ENCODE measurements around the gene LAX1. TPM values are rescaled to one million over a fixed set of nuclear protein-coding genes. Genes with fewer than 3 reads are reported as not detected.
"Not testable (repeated sequence)": the region's sequence is repeated elsewhere in the genome, so short reads cannot be mapped to it uniquely, and the experiment has no call there.

Gene LAX1
- total RNA-seq: 2.2 TPM

DNA sequence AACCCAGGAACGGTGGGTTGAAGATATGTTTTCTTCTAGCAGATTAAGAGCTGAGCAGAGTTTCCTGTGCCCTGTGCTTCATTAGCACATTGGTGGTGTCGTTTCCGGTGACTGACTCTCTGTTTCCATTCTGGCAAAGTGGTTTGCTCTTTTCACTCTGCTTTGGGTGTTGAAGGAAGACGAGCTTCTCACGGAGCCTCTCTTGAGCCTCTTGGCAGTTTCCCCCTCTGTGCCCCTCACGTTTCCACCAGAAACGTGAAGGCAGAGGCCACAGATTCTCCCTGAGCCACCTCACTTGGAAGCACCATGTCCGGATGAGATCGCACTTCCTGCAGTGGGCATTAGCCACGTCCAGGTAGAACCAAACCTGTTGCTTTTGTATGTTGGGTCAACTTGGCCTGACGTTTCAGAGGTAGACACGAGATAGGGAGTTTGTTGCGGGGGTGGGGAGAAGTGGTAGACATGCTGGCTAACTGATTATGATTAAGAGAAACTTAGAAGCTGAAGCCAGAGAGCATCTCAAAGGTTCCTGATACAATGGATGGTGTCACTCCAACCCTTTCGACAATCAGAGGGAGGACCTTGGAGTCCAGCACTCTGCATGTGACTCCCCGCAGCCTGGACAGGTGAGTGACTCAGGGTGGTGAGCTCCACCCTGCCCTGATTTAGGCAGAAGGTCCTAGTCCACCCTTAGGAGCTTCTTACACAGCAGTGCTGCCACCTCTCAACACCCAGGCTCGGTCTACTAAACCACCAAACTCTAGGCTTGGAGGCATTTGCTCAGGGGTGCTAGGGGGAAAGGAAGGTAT is at the start of gene LAX1:
TSS of gene LAX1 (plus strand) at position 155 of the 809 bp plus-strand sequence. CDS start at position 538, 383 bp downstream.
- no peak for DNase-seq (ENCODE audit: low spot score)

DNA sequence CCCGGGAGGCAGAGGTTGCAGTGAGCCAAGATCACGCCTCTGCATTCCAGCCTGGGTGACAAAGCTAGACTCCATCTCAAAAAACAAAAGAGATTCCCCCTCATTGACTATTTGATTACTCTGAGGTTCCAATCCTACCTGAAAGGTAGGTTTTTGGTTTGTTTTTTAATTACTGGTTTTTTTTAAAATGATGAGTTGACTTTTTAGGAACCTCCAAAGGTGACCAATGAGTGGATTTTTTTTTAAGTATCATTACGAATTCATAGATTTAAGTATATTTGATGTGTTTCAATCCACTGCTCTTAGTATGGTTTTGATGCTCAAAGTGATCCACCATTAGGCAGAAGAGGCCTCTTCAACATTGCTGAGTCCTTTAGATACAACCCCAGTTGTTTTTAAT is 47.9 kb upstream of the LAX1 start:
- no peak for DNase-seq (ENCODE audit: low spot score)

- no peak for DNase-seq (ENCODE audit: low spot score)
Measured at GRCh38 chr1:203720242-203720641, 44.7 kb upstream of the LAX1 start.

GRCh38 chr1:203722909-203723308 is 42.1 kb upstream of the LAX1 start:
- DNase-seq (ENCODE audit: low spot score): no peak

DNA sequence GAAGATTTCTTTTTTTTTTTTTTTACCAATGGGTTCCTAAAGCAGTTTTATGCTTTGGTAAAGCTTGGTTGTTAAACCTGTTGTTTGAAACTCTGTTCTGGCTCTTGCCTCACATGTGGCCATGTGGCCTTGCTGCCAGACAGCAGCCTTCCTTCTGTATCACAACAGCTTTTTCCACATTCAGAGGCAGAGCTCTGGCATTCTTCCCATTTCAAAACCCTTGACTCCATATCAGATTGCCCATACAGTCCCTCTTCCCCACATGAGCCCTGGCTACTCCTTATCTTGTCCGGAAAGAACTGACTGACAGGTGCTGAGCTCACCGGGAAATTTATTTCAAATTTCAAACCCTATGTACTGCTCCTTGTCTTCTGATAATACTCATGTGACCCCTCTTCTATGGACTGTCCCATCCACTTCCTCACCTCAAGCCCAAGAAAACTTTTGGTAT is 38.5 kb upstream of the LAX1 start:
- no peak for DNase-seq (ENCODE audit: low spot score)

GRCh38 chr1:203733009-203733863 is 31.7 kb upstream of the LAX1 start:
- DNase-seq (ENCODE audit: low spot score): no peak

GRCh38 chr1:203742436-203742835 is 22.5 kb upstream of the LAX1 start:
- DNase-seq (ENCODE audit: low spot score): no peak

DNA sequence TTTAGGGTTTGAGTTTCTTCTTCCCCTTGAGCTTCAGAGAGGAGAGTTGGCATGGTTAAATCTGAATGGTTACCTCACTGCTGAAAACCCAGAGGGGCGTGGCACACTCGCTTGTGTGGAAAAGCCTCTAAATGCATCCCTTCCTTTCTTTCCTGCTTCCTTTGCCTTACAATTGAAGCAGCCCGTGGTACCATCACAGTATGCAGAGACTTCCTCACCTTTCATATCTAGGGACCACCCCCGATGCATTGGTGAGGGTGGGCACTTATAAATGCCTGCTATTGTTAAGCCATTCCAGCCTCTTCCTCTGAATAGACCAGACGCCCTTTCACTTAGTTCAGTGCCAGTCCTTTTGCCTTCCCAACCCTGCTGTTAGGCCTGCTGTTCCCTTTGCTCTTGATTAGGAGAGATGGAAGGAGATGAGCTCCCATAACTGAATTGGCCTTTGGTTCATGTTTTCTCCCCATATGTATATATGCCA is 21.9 kb upstream of the LAX1 start:
- DNase-seq (ENCODE audit: low spot score): no peak

GRCh38 chr1:203744075-203744972 is 20.7 kb upstream of the LAX1 start:
- peak; percentile 67 for DNase-seq (ENCODE audit: low spot score)

- DNase-seq (ENCODE audit: low spot score): no peak
Measured at GRCh38 chr1:203746281-203746680, 18.7 kb upstream of the LAX1 start.

- no peak for DNase-seq (ENCODE audit: low spot score)
Measured at GRCh38 chr1:203751051-203751450, 13.9 kb upstream of the LAX1 start.

DNA sequence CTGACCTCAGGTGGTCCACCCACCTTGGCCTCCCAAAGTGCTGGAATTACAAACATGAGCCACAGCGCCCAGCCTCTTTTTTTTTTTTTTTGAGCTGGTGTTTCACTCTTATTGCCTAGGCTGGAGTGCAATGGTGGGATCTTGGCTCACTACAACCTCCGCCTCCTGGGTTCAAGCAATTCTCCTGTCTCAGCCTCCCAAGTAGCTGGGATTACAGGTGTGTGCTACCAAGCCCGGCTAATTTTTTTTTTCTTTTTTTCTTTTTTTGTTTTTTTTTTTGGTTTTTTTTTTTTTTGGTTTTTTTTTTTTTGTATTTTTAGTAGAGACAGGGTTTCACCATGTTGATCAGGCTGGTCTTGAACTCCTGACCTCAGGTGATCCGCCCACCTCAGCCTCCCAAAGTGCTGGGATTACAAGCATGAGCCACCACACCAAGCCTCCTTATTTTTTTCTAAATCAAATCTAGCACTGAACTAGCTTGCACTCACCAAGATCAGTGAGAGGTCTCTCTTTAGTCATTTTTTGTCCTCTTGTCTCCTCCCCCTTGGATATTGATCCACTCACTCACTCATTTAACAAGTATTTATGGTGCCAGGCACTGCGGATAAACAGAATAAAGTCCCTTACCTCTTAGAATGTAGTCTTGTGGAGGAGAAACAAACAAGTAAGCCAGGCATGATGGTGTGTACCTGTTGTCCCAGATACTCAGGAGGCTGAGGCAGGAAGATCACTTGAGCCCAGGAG is 13.2 kb upstream of the LAX1 start:
- DNase-seq (ENCODE audit: low spot score): not testable (repeated sequence)

- DNase-seq (ENCODE audit: low spot score): no peak
Measured at GRCh38 chr1:203754455-203754864, 10.5 kb upstream of the LAX1 start.

GRCh38 chr1:203756036-203756435 is 8.9 kb upstream of the LAX1 start:
- no peak for DNase-seq (ENCODE audit: low spot score)

GRCh38 chr1:203758749-203759148 is 6.2 kb upstream of the LAX1 start:
- not testable (repeated sequence) for DNase-seq (ENCODE audit: low spot score)

GRCh38 chr1:203760506-203760905 is 4.5 kb upstream of the LAX1 start:
- no peak for DNase-seq (ENCODE audit: low spot score)

- DNase-seq (ENCODE audit: low spot score): not testable (repeated sequence)
Measured at GRCh38 chr1:203761958-203762357, 3.0 kb upstream of the LAX1 start.

DNA sequence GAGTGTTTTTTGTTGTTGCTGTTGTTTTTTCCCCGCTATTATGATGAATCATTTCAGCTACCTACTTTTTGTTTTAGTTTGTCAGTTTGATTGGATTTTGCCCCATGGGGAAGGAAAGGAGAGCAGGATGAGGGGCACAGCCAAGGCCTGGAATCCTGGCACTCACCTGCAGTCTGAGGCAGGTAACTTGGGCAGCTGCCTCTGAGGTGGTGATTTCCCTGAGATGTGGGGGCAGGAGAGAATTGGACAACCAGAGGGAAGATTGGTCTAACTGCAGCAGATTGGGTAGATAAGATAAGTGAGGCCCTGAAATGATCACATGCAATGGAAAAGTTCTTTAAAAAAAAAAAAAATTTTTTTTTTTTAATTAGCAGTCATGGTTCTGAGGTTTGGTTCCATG is 1.5 kb upstream of the LAX1 start:
- DNase-seq (ENCODE audit: low spot score): no peak

DNA sequence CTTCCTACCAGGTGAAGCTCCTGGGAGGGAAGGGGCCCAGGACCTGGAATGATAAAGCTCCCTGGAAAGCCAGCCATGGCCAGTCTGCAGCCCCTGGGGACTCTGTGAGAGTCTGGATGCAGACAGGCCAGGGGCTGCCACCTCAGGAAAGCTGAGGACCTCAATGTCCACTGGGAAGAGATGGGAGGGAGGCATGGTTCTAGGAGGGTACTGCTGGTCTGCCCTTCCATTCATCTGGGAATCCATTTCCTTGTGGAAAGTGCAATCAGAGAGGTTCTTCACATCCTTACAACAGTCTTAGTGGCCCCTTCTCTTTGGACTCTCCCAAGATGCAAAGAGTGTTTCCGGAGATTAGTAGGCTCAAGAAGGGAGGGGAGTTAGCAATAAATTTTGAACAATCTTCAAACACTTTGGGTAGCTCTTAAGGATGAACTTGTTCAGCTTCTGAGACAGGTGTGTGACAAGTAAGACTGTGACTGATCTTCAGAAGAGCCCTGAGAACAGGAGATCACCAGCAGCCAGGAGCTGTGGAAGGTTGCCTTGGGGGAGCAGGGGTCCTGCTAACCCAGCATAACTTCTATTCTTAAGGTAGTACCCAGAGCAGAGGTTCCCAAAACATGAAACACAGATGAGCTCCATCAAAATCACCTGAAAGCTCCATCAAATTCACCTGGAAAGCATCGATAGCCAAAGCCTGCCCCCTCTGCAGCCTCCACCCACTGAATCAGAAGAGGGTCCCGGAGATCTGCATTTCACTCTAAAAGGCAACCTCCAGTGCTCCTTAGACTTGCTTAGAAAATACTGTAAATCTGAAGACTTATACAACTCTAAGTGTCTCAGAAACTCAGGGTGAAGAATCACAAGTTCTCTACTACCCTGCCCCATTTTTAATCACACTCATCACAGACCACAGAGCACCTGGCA is 616 bp upstream of the LAX1 start:
- DNase-seq (ENCODE audit: low spot score): no peak

- no peak for DNase-seq (ENCODE audit: low spot score)
Measured at GRCh38 chr1:203768256-203768655, 3.3 kb downstream of the LAX1 start.
